Neural progenitor cell (in vitro differentiated cells): Measurements from ENCODE around the gene GDNF. TPM values are rescaled to one million over a fixed set of nuclear protein-coding genes. Genes with fewer than 3 reads are reported as not detected.

Experiments used
- DNase-seq: peaks from one replicate; pipeline ENCODE4 v3.0.0-alpha.2; 2016; ENCODE audit warnings: low spot score
- H2AFZ ChIP-seq: fragments of 200-600 bp; sonication (generic); replicated peaks from 2 replicates; pipeline ENCODE4 v1.6.1; 2016; ENCODE audit warnings: antibody characterized with exemption
- H3F3A ChIP-seq: fragments of 200-600 bp; sonication (generic); 2 replicates; pipeline ENCODE4 v1.6.1; 2016; ENCODE audit warnings: antibody characterized with exemption, low read depth
- H3K27ac ChIP-seq: fragments of 200-600 bp; sonication (generic); 2 replicates; pipeline ENCODE4 v1.5.1; 2016; ENCODE audit warnings: mild to moderate bottlenecking
- H3K27me3 ChIP-seq: fragments of 200-600 bp; sonication (generic); 2 replicates; pipeline ENCODE4 v1.6.1; 2016; ENCODE audit warnings: mild to moderate bottlenecking, moderate library complexity
- H3K36me3 ChIP-seq: fragments of 200-600 bp; sonication (generic); 2 replicates; pipeline ENCODE4 v1.5.1; 2016
- H3K4me1 ChIP-seq: fragments of 200-600 bp; sonication (generic); 2 replicates; pipeline ENCODE4 v1.6.1; 2016; ENCODE audit warnings: mixed run types
- H3K4me2 ChIP-seq: fragments of 200-600 bp; sonication (generic); 2 replicates; pipeline ENCODE4 v1.6.1; 2016
- H3K4me3 ChIP-seq: fragments of 200-600 bp; sonication (generic); 2 replicates; pipeline ENCODE4 v1.5.1; 2016
- H3K79me2 ChIP-seq: fragments of 200-600 bp; sonication (generic); 2 replicates; pipeline ENCODE4 v1.6.1; 2016; ENCODE audit warnings: low read depth
- H3K9ac ChIP-seq: fragments of 200-600 bp; sonication (generic); 2 replicates; pipeline ENCODE4 v1.6.1; 2016
- H3K9me3 ChIP-seq: fragments of 200-600 bp; sonication (generic); 2 replicates; pipeline ENCODE4 v1.5.1; 2016; ENCODE audit warnings: low read depth
- H4K20me1 ChIP-seq: fragments of 200-600 bp; sonication (generic); 2 replicates; pipeline ENCODE4 v1.6.1; 2016; ENCODE audit warnings: low read depth
- H3K27ac Mint-ChIP-seq: 3 replicates; pipeline ENCODE4 v1.8.0; 2021; ENCODE audit warnings: mixed read lengths
- H3K27me3 Mint-ChIP-seq: 2 replicates; pipeline ENCODE4 v1.8.0; 2022; ENCODE audit warnings: low read depth, mild to moderate bottlenecking, inconsistent platforms, moderate library complexity, mixed read lengths; ENCODE audit not compliant: insufficient read depth
- H3K36me3 Mint-ChIP-seq: 3 replicates; pipeline ENCODE4 v1.8.0; 2021; ENCODE audit warnings: mixed read lengths
- H3K4me1 Mint-ChIP-seq: 3 replicates; pipeline ENCODE4 v1.8.0; 2021; ENCODE audit warnings: mixed read lengths
- H3K4me3 Mint-ChIP-seq: 3 replicates; pipeline ENCODE4 v1.8.0; 2021; ENCODE audit warnings: mild to moderate bottlenecking, moderate library complexity, mixed read lengths
- H3K9me3 Mint-ChIP-seq: 3 replicates; pipeline ENCODE4 v1.8.0; 2020; ENCODE audit warnings: mixed read lengths
- EZH2 ChIP-seq: fragments of 200-600 bp; sonication (generic); IDR thresholded peaks from 2 replicates; pipeline ENCODE4 v1.6.1; 2017; ENCODE audit warnings: antibody characterized with exemption, mild to moderate bottlenecking, moderate library complexity
- EZH2phosphoT487 ChIP-seq: fragments of 200-600 bp; sonication (generic); IDR thresholded peaks from 2 replicates; pipeline ENCODE4 v1.6.1; 2017; ENCODE audit warnings: antibody characterized with exemption
- total RNA-seq: library from RNA; depleted of rRNA; stranded (reverse); fragments of >200 nt; gene quantifications from 2 replicates; pipeline ENCODE4 v1.2.3, GENCODE V29; 2015; ENCODE audit warnings: low replicate concordance
- TF ChIP-seq, protein P1 (sequence below): fragments of 200-600 bp; sonication (generic); IDR thresholded peaks from 2 replicates; pipeline ENCODE4 v1.5.1; 2017; ENCODE audit warnings: antibody characterized with exemption, mild to moderate bottlenecking

Gene GDNF
- total RNA-seq, 1 donor from 2014 or later, result not detected

- H3K27me3 ChIP-seq, result no peaks in the 10 kb centered on the region
- no peak for TF ChIP-seq EZH2
- Mint-ChIP-seq H3K36me3 (no peaks in the 10 kb centered on the region), H3K27ac (no peak overlapping the region), H3K4me3 (no peak overlapping the region), H3K27me3 (peaks cover 2% of the 10 kb centered on the region), H3K9me3 (no peaks in the 10 kb centered on the region), H3K4me1 (peaks cover 17% of the 10 kb centered on the region)
- H3F3A ChIP-seq, result no peaks in the 10 kb centered on the region
- DNase-seq, result no peak
- H3K79me2 ChIP-seq, result no peaks in the 10 kb centered on the region
- H4K20me1 ChIP-seq, result no peaks in the 10 kb centered on the region
- no peak overlapping the region for H3K4me2 ChIP-seq
- H3K4me1 ChIP-seq, result peaks cover 12% of the 10 kb centered on the region
- H3K9ac ChIP-seq, result no peak overlapping the region
- no peaks in the 10 kb centered on the region for H3K9me3 ChIP-seq
- H3K36me3 ChIP-seq, result no peaks in the 10 kb centered on the region
- H2AFZ ChIP-seq, result no peak overlapping the region
- H3K4me3 ChIP-seq, result no peak overlapping the region
- no peak overlapping the region for H3K27ac ChIP-seq
Observed at GRCh38 chr5:37811866-37812265, 28.0 kb downstream of the GDNF start.

- Histone ChIP-seq H3K9ac (no peak overlapping the region), H3K27me3 (no peaks in the 10 kb centered on the region), H3K4me1 (no peaks in the 10 kb centered on the region), H3K4me3 (no peak overlapping the region), H3K9me3 (no peaks in the 10 kb centered on the region), H3K27ac (no peak overlapping the region), H3K79me2 (no peaks in the 10 kb centered on the region), H3K36me3 (no peaks in the 10 kb centered on the region), H3K4me2 (no peak overlapping the region), H3F3A (no peaks in the 10 kb centered on the region), H2AFZ (no peak overlapping the region), H4K20me1 (no peaks in the 10 kb centered on the region)
- Mint-ChIP-seq H3K4me1 (peaks cover 3% of the 10 kb centered on the region), H3K27ac (peak overlapping the region; percentile 33), H3K36me3 (no peaks in the 10 kb centered on the region), H3K27me3 (peaks cover 2% of the 10 kb centered on the region), H3K9me3 (no peaks in the 10 kb centered on the region), H3K4me3 (no peak overlapping the region)
- TF ChIP-seq EZH2, result no peak
- TF ChIP-seq, protein P1, sequence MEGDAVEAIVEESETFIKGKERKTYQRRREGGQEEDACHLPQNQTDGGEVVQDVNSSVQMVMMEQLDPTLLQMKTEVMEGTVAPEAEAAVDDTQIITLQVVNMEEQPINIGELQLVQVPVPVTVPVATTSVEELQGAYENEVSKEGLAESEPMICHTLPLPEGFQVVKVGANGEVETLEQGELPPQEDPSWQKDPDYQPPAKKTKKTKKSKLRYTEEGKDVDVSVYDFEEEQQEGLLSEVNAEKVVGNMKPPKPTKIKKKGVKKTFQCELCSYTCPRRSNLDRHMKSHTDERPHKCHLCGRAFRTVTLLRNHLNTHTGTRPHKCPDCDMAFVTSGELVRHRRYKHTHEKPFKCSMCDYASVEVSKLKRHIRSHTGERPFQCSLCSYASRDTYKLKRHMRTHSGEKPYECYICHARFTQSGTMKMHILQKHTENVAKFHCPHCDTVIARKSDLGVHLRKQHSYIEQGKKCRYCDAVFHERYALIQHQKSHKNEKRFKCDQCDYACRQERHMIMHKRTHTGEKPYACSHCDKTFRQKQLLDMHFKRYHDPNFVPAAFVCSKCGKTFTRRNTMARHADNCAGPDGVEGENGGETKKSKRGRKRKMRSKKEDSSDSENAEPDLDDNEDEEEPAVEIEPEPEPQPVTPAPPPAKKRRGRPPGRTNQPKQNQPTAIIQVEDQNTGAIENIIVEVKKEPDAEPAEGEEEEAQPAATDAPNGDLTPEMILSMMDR, result no peak
- no peak for DNase-seq
Observed at GRCh38 chr5:37810311-37810710, 29.5 kb downstream of the GDNF start.

DNA sequence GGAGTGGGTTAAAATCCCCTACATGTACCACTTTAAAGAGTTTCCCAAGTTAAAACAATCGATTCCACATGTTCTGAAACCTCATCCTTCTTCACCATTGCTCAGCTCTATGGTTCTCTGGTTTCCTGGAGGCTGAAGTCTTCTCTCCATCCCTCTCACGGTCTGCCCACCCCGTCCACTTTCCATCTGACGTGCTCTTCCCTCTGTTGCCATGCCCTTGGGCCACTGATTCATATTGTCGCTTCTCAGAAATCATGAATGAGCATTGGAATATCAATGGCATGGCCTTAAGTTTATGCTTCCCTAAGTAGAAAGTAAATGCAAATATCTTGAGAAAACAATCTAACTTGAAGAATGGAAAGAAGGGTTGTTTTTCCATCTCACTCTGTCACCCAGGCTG is 30.9 kb downstream of the GDNF start:
- Histone ChIP-seq H4K20me1 (no peaks in the 10 kb centered on the region), H3K79me2 (no peaks in the 10 kb centered on the region), H3K4me2 (no peak overlapping the region), H3K27me3 (no peaks in the 10 kb centered on the region), H3K9ac (no peak overlapping the region), H3F3A (no peaks in the 10 kb centered on the region), H3K9me3 (no peaks in the 10 kb centered on the region), H3K27ac (no peak overlapping the region), H3K4me1 (peaks cover 1% of the 10 kb centered on the region), H3K36me3 (no peaks in the 10 kb centered on the region), H2AFZ (no peak overlapping the region), H3K4me3 (no peak overlapping the region)
- no peak for DNase-seq
- H3K36me3 Mint-ChIP-seq, result no peaks in the 10 kb centered on the region
- H3K4me1 Mint-ChIP-seq, result peaks cover 3% of the 10 kb centered on the region
- no peak overlapping the region for H3K27ac Mint-ChIP-seq
- H3K4me3 Mint-ChIP-seq, result no peak overlapping the region
- TF ChIP-seq EZH2phosphoT487 (no peak), EZH2 (no peak)
- TF ChIP-seq, protein P1, result no peak
- H3K27me3 Mint-ChIP-seq, result peaks cover 2% of the 10 kb centered on the region
- no peaks in the 10 kb centered on the region for H3K9me3 Mint-ChIP-seq

DNA sequence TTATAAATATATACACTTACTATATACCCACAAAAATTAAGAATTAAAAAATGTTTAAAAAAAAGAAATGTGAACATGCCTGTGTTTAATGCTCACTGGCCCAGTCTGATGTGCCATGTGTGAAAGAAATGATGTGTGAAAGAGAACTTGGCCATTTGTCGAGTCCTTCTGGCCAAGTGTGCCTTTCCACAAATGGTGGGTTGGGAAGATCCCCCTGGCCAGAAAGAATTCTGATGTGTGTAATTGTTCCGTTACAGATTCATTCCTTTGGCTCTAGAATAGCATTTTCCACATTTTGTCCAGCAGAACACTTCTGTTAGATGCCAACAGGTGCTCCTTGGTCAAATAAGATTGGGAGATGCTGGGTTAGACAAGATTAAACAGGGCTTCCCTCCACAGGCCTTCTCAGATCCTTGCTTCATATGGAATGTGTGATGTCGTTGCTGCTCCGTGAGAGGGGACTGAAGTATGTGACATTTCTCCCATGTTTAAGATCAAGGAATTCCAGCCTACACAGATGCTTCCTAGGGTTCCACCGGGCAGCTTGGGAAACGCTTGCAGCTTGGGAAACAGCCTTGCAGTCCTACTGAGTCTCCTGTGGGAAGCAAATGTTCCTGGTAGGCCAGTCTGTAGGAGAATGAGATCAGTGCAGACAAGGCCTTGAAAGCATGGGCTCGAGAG is 32.1 kb downstream of the GDNF start:
- H3K4me3 ChIP-seq, result no peak overlapping the region
- H3K4me2 ChIP-seq, result no peak overlapping the region
- Mint-ChIP-seq H3K4me3 (no peak overlapping the region), H3K27ac (no peak overlapping the region), H3K4me1 (peaks cover 3% of the 10 kb centered on the region), H3K36me3 (no peaks in the 10 kb centered on the region), H3K9me3 (peaks cover 3% of the 10 kb centered on the region), H3K27me3 (peaks cover 2% of the 10 kb centered on the region)
- H3K27ac ChIP-seq, result no peak overlapping the region
- no peaks in the 10 kb centered on the region for H3K27me3 ChIP-seq
- H3K4me1 ChIP-seq, result peaks cover 7% of the 10 kb centered on the region
- H3F3A ChIP-seq, result no peaks in the 10 kb centered on the region
- H3K79me2 ChIP-seq, result no peaks in the 10 kb centered on the region
- no peaks in the 10 kb centered on the region for H3K9me3 ChIP-seq
- no peak overlapping the region for H2AFZ ChIP-seq
- H3K36me3 ChIP-seq, result no peaks in the 10 kb centered on the region
- DNase-seq, result no peak
- no peaks in the 10 kb centered on the region for H4K20me1 ChIP-seq
- no peak overlapping the region for H3K9ac ChIP-seq
- TF ChIP-seq, protein P1, result no peak
- TF ChIP-seq EZH2 (no peak), EZH2phosphoT487 (no peak)
